ENCODE data around the gene DLX6.

DNA sequence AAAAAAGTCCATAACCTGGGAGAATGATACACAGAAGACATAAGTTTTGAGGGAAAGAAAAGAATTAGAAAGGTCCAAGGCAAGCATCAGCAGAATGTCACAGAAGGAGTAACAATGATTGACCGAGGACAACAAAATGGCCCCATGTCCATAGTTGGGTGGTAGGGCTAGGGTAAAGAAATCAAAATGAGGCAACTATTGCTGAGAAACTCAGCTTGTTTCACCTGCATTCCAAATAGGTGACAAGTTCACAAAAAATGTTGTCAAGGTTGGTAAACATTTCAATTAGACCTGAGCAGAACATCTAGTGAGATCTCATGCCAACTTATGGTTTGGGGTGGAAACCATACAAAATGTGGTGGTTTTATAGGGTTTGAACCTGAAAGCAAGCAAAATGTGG is 22.8 kb upstream of the DLX6 start:
- TF ChIP-seq CTCF (IDR thresholded peaks at IDR 0.05) (no peak), POLR2AphosphoS5 (IDR thresholded peaks at IDR 0.05) (no peak), POLR2A (IDR thresholded peaks at IDR 0.05) (no peak), EP300 (IDR thresholded peaks at IDR 0.05) (no peak)
